GM19468 (cell line): ENCODE results near the gene NEU4.
"Not testable (repeated sequence)": the region's sequence is repeated elsewhere in the genome, so short reads cannot be mapped to it uniquely, and the experiment has no call there.

Experiments used
- ATAC-seq: cut with Tn5 transposase; IDR thresholded peaks from one replicate; pipeline ENCODE4 v1.9.1; 2021; ENCODE audit warnings: mild to moderate bottlenecking, moderate library complexity, moderate number of reproducible peaks; ENCODE audit not compliant: unreplicated experiment; ENCODE audit errors: extremely low read depth

The NEU4 gene

GRCh38 chr2:241808721-241809382 lies at the start of gene NEU4:
Gene NEU4 (plus strand): TSS chr2:241809193. CDS start chr2:241814485, 5,292 bp downstream.
- ATAC-seq = no peak

- ATAC-seq = not testable (repeated sequence)
Measured at GRCh38 chr2:241759893-241760292, 49.1 kb upstream of the NEU4 start.

- no peak for ATAC-seq
Measured at GRCh38 chr2:241760301-241760771, 48.7 kb upstream of the NEU4 start.

GRCh38 chr2:241762321-241762932 lies 46.6 kb upstream of the NEU4 start:
- no peak for ATAC-seq

- no peak for ATAC-seq
Measured at GRCh38 chr2:241762933-241763369, 46.0 kb upstream of the NEU4 start.

GRCh38 chr2:241763551-241764274 lies 45.3 kb upstream of the NEU4 start:
- no peak for ATAC-seq

- no peak for ATAC-seq
Measured at GRCh38 chr2:241764275-241765241, 44.4 kb upstream of the NEU4 start.

GRCh38 chr2:241767464-241768250 lies 41.3 kb upstream of the NEU4 start:
- no peak for ATAC-seq

- no peak for ATAC-seq
Measured at GRCh38 chr2:241768251-241768711, 40.7 kb upstream of the NEU4 start.

GRCh38 chr2:241768850-241769249 lies 40.1 kb upstream of the NEU4 start:
- ATAC-seq = no peak

GRCh38 chr2:241769819-241770184 lies 39.2 kb upstream of the NEU4 start:
- no peak for ATAC-seq

- ATAC-seq = no peak
Measured at GRCh38 chr2:241770185-241770935, 38.6 kb upstream of the NEU4 start.

GRCh38 chr2:241770936-241771285 lies 38.1 kb upstream of the NEU4 start:
- ATAC-seq = no peak

- no peak for ATAC-seq
Measured at GRCh38 chr2:241771286-241772062, 37.5 kb upstream of the NEU4 start.

GRCh38 chr2:241772063-241772499 lies 36.9 kb upstream of the NEU4 start:
- ATAC-seq = no peak

GRCh38 chr2:241773511-241774418 lies 35.2 kb upstream of the NEU4 start:
- no peak for ATAC-seq
